GM23338 (cell line): Measurements from ENCODE around the gene CEP192.

Experiments used
- CREB1 ChIP-seq: fragments of 250-450 bp; sonication (Bioruptor Pico); IDR thresholded peaks from 2 replicates; pipeline ENCODE4 v1.5.0; 2020; ENCODE audit warnings: low read depth, mild to moderate bottlenecking, moderate library complexity
- EZH2 ChIP-seq: fragments of 200-600 bp; sonication (generic); IDR thresholded peaks from one replicate; pipeline ENCODE4 v1.8.0; 2017; ENCODE audit warnings: antibody characterized with exemption, mild to moderate bottlenecking, low read depth; ENCODE audit not compliant: unreplicated experiment
- EZH2phosphoT487 ChIP-seq: fragments of 200-600 bp; sonication (generic); IDR thresholded peaks from one replicate; pipeline ENCODE4 v1.8.1; 2018; ENCODE audit warnings: antibody characterized with exemption; ENCODE audit not compliant: unreplicated experiment
- JUNB ChIP-seq: IDR thresholded peaks from one replicate; pipeline ENCODE4 v1.6.1; 2016; ENCODE audit warnings: antibody characterized with exemption; ENCODE audit not compliant: unreplicated experiment
- NANOG ChIP-seq: IDR thresholded peaks from 2 replicates; pipeline ENCODE4 v1.6.1; 2016; ENCODE audit warnings: antibody characterized with exemption, borderline replicate concordance
- POLR2AphosphoS5 ChIP-seq: IDR thresholded peaks from 2 replicates; pipeline ENCODE4 v1.6.1; 2016; ENCODE audit warnings: antibody characterized with exemption, low read depth
- STAT1 ChIP-seq: IDR thresholded peaks from one replicate; pipeline ENCODE4 v1.6.1; 2016; ENCODE audit warnings: antibody characterized with exemption; ENCODE audit not compliant: unreplicated experiment
- ZNF114 ChIP-seq: fragments of 250-450 bp; sonication (Bioruptor Pico); IDR thresholded peaks from 2 replicates; pipeline ENCODE4 v1.5.0; 2020; ENCODE audit warnings: mild to moderate bottlenecking, moderate library complexity
- TF ChIP-seq, protein P1 (sequence below): IDR thresholded peaks from one replicate; pipeline ENCODE4 v1.6.1; 2018; ENCODE audit warnings: antibody characterized with exemption; ENCODE audit not compliant: unreplicated experiment
- TF ChIP-seq, protein P2 (sequence below), 2 experiments: fragments of 200-600 bp in 1 of 2; sonication (generic) in 1 of 2; conservative IDR thresholded peaks; 2 replicates each; pipeline versions ENCODE4 v1.5.1 to v1.6.1; 2016 to 2017; ENCODE audit warnings: antibody characterized with exemption in 2 of 2, low read depth in 2 of 2, mild to moderate bottlenecking in 2 of 2, moderate library complexity in 1 of 2
- TF ChIP-seq, protein P3 (sequence below): IDR thresholded peaks from 2 replicates; pipeline ENCODE4 v1.6.1; 2016; ENCODE audit warnings: antibody characterized with exemption
- TF ChIP-seq, protein P4 (sequence below): fragments of 250-450 bp; sonication (Bioruptor Pico); IDR thresholded peaks from 2 replicates; pipeline ENCODE4 v1.5.0; 2020; ENCODE audit warnings: mild to moderate bottlenecking, moderate library complexity

DNA sequence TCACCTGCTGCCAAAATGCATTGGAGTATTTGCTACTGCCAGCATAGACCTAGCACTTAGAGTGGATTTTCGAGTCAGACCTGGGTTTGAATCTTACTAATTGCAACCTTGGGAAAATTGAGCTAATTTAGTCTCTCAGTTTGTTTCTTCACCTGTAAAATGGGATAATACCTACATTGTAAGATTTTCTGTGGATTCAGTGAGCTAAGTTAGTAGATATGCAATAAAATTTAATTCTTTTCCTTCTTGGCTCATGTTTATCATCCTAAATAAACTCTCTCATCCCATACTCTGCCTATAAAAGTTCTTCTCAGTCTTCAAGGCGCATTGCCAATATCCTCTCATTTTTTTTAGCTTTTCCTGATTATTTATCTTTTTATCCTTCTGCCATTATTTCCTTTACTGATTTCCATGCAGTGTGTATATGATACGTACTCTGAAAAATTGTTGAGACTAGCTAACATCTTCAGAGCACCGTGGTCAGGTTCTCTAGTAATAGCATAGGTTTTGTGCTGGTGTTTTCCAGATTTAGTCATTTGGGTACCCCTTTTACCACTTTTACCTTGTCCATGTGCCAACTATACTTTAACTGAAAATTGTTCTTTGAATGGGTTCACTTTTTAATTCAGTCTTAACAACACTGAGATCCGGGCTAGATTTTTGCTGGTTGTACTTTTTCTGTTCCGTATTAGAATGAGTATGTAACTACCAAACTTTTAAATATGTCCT is 7.3 kb downstream of the CEP192 start:
- TF ChIP-seq, protein P1, sequence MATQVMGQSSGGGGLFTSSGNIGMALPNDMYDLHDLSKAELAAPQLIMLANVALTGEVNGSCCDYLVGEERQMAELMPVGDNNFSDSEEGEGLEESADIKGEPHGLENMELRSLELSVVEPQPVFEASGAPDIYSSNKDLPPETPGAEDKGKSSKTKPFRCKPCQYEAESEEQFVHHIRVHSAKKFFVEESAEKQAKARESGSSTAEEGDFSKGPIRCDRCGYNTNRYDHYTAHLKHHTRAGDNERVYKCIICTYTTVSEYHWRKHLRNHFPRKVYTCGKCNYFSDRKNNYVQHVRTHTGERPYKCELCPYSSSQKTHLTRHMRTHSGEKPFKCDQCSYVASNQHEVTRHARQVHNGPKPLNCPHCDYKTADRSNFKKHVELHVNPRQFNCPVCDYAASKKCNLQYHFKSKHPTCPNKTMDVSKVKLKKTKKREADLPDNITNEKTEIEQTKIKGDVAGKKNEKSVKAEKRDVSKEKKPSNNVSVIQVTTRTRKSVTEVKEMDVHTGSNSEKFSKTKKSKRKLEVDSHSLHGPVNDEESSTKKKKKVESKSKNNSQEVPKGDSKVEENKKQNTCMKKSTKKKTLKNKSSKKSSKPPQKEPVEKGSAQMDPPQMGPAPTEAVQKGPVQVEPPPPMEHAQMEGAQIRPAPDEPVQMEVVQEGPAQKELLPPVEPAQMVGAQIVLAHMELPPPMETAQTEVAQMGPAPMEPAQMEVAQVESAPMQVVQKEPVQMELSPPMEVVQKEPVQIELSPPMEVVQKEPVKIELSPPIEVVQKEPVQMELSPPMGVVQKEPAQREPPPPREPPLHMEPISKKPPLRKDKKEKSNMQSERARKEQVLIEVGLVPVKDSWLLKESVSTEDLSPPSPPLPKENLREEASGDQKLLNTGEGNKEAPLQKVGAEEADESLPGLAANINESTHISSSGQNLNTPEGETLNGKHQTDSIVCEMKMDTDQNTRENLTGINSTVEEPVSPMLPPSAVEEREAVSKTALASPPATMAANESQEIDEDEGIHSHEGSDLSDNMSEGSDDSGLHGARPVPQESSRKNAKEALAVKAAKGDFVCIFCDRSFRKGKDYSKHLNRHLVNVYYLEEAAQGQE: no peak
- TF ChIP-seq EZH2 (no peak), CREB1 (CRISPR knock-in tag) (no peak), JUNB (no peak), EZH2phosphoT487 (no peak), STAT1 (no peak), ZNF114 (CRISPR knock-in tag) (no peak), POLR2AphosphoS5 (no peak), NANOG (no peak)
- TF ChIP-seq, protein P2, sequence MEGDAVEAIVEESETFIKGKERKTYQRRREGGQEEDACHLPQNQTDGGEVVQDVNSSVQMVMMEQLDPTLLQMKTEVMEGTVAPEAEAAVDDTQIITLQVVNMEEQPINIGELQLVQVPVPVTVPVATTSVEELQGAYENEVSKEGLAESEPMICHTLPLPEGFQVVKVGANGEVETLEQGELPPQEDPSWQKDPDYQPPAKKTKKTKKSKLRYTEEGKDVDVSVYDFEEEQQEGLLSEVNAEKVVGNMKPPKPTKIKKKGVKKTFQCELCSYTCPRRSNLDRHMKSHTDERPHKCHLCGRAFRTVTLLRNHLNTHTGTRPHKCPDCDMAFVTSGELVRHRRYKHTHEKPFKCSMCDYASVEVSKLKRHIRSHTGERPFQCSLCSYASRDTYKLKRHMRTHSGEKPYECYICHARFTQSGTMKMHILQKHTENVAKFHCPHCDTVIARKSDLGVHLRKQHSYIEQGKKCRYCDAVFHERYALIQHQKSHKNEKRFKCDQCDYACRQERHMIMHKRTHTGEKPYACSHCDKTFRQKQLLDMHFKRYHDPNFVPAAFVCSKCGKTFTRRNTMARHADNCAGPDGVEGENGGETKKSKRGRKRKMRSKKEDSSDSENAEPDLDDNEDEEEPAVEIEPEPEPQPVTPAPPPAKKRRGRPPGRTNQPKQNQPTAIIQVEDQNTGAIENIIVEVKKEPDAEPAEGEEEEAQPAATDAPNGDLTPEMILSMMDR (conservative IDR thresholded peaks at IDR 0.05; ENCODE audit: low read depth in 2 of 2): no peak
- TF ChIP-seq, protein P3, sequence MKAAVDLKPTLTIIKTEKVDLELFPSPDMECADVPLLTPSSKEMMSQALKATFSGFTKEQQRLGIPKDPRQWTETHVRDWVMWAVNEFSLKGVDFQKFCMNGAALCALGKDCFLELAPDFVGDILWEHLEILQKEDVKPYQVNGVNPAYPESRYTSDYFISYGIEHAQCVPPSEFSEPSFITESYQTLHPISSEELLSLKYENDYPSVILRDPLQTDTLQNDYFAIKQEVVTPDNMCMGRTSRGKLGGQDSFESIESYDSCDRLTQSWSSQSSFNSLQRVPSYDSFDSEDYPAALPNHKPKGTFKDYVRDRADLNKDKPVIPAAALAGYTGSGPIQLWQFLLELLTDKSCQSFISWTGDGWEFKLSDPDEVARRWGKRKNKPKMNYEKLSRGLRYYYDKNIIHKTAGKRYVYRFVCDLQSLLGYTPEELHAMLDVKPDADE: no peak
- TF ChIP-seq, protein P4, sequence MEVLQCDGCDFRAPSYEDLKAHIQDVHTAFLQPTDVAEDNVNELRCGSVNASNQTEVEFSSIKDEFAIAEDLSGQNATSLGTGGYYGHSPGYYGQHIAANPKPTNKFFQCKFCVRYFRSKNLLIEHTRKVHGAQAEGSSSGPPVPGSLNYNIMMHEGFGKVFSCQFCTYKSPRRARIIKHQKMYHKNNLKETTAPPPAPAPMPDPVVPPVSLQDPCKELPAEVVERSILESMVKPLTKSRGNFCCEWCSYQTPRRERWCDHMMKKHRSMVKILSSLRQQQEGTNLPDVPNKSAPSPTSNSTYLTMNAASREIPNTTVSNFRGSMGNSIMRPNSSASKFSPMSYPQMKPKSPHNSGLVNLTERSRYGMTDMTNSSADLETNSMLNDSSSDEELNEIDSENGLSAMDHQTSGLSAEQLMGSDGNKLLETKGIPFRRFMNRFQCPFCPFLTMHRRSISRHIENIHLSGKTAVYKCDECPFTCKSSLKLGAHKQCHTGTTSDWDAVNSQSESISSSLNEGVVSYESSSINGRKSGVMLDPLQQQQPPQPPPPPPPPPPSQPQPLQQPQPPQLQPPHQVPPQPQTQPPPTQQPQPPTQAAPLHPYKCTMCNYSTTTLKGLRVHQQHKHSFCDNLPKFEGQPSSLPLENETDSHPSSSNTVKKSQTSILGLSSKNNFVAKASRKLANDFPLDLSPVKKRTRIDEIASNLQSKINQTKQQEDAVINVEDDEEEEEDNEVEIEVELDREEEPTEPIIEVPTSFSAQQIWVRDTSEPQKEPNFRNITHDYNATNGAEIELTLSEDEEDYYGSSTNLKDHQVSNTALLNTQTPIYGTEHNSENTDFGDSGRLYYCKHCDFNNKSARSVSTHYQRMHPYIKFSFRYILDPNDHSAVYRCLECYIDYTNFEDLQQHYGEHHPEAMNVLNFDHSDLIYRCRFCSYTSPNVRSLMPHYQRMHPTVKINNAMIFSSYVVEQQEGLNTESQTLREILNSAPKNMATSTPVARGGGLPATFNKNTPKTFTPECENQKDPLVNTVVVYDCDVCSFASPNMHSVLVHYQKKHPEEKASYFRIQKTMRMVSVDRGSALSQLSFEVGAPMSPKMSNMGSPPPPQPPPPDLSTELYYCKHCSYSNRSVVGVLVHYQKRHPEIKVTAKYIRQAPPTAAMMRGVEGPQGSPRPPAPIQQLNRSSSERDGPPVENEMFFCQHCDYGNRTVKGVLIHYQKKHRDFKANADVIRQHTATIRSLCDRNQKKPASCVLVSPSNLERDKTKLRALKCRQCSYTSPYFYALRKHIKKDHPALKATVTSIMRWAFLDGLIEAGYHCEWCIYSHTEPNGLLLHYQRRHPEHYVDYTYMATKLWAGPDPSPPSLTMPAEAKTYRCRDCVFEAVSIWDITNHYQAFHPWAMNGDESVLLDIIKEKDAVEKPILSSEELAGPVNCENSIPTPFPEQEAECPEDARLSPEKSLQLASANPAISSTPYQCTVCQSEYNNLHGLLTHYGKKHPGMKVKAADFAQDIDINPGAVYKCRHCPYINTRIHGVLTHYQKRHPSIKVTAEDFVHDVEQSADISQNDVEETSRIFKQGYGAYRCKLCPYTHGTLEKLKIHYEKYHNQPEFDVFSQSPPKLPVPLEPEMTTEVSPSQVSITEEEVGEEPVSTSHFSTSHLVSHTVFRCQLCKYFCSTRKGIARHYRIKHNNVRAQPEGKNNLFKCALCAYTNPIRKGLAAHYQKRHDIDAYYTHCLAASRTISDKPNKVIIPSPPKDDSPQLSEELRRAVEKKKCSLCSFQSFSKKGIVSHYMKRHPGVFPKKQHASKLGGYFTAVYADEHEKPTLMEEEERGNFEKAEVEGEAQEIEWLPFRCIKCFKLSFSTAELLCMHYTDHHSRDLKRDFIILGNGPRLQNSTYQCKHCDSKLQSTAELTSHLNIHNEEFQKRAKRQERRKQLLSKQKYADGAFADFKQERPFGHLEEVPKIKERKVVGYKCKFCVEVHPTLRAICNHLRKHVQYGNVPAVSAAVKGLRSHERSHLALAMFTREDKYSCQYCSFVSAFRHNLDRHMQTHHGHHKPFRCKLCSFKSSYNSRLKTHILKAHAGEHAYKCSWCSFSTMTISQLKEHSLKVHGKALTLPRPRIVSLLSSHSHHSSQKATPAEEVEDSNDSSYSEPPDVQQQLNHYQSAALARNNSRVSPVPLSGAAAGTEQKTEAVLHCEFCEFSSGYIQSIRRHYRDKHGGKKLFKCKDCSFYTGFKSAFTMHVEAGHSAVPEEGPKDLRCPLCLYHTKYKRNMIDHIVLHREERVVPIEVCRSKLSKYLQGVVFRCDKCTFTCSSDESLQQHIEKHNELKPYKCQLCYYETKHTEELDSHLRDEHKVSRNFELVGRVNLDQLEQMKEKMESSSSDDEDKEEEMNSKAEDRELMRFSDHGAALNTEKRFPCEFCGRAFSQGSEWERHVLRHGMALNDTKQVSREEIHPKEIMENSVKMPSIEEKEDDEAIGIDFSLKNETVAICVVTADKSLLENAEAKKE (CRISPR knock-in tag): no peak
